ENCODE results near the gene FUT6. TPM values are rescaled to one million over a fixed set of nuclear protein-coding genes. Genes with fewer than 3 reads are reported as not detected.

FUT6 gene
- total and polyA plus RNA-seq, 2 donors (not counting 1 experiment from before 2014, with no cell fraction given): not detected

GRCh38 chr19:5800361-5801270 lies 38.9 kb downstream of the FUT6 start:
- H2AFZ ChIP-seq (ENCODE audit: low read length): no peak overlapping the region

GRCh38 chr19:5799247-5800241 lies 40.0 kb downstream of the FUT6 start:
- Histone ChIP-seq H4K20me1 (ENCODE audit: control insufficient read depth, extremely low read depth, insufficient read depth, low read length) (no peaks in the 10 kb centered on the region), H3K9ac (ENCODE audit: insufficient read depth, low read length) (no peak overlapping the region), H3K4me1 (ENCODE audit: control insufficient read depth, extremely low read depth, insufficient read depth, low read length) (peaks cover 4% of the 10 kb centered on the region), H3K27me3 (ENCODE audit: control insufficient read depth, insufficient read depth, low read length) (peaks cover 5% of the 10 kb centered on the region), H3K36me3 (ENCODE audit: control insufficient read depth, insufficient read depth, low read length) (no peaks in the 10 kb centered on the region), H3K4me2 (ENCODE audit: extremely low read depth, insufficient read depth, low read length) (no peak overlapping the region), H3K4me3 (replicated peaks in 1 of 4; ENCODE audit: control extremely low read depth in 1 of 4, insufficient read depth in 1 of 4, low read depth in 3 of 4, low read length in 4 of 4) (no peak overlapping the region), H3K27ac (ENCODE audit: insufficient read depth, low read length) (no peak overlapping the region), H2AFZ (ENCODE audit: low read length) (no peak overlapping the region), H3K79me2 (ENCODE audit: control insufficient read depth, insufficient read depth, low read length) (no peaks in the 10 kb centered on the region), H3K9me3 (ENCODE audit: control insufficient read depth, insufficient read depth, low read depth, low read length) (no peaks in the 10 kb centered on the region)
- TF ChIP-seq EZH2 (IDR thresholded peaks at IDR 0.05; ENCODE audit: low read length, missing control alignments) (no peak), CTCF (conservative IDR thresholded peaks at IDR 0.05 in 1 of 2, IDR thresholded peaks at IDR 0.05 in 1 of 2; ENCODE audit: low read depth in 1 of 2, low read length in 2 of 2) (no peak)
- DNase-seq (ENCODE audit: low read depth in 2 of 2): no peak

More at GRCh38 chr19:5800361-5801270, 38.9 kb downstream of the FUT6 start:
- no peak for DNase-seq (ENCODE audit: low read depth in 2 of 2)
- Histone ChIP-seq H3K4me2 (ENCODE audit: extremely low read depth, insufficient read depth, low read length) (no peak overlapping the region), H3K9ac (ENCODE audit: insufficient read depth, low read length) (no peak overlapping the region), H3K79me2 (ENCODE audit: control insufficient read depth, insufficient read depth, low read length) (no peaks in the 10 kb centered on the region), H3K9me3 (ENCODE audit: control insufficient read depth, insufficient read depth, low read depth, low read length) (no peaks in the 10 kb centered on the region), H3K36me3 (ENCODE audit: control insufficient read depth, insufficient read depth, low read length) (no peaks in the 10 kb centered on the region), H3K27ac (ENCODE audit: insufficient read depth, low read length) (no peak overlapping the region), H4K20me1 (ENCODE audit: control insufficient read depth, extremely low read depth, insufficient read depth, low read length) (no peaks in the 10 kb centered on the region), H3K4me3 (replicated peaks in 1 of 4; ENCODE audit: control extremely low read depth in 1 of 4, insufficient read depth in 1 of 4, low read depth in 3 of 4, low read length in 4 of 4) (no peak overlapping the region), H3K27me3 (ENCODE audit: control insufficient read depth, insufficient read depth, low read length) (peaks cover 8% of the 10 kb centered on the region), H3K4me1 (ENCODE audit: control insufficient read depth, extremely low read depth, insufficient read depth, low read length) (peaks cover 4% of the 10 kb centered on the region)
- TF ChIP-seq EZH2 (IDR thresholded peaks at IDR 0.05; ENCODE audit: low read length, missing control alignments) (no peak), CTCF (conservative IDR thresholded peaks at IDR 0.05 in 1 of 2, IDR thresholded peaks at IDR 0.05 in 1 of 2; ENCODE audit: low read depth in 1 of 2, low read length in 2 of 2) (no peak)

GRCh38 chr19:5798244-5798643 lies 41.3 kb downstream of the FUT6 start:
- no peaks in the 10 kb centered on the region for H3K79me2 ChIP-seq (ENCODE audit: control insufficient read depth, insufficient read depth, low read length)
- no peaks in the 10 kb centered on the region for H3K9me3 ChIP-seq (ENCODE audit: control insufficient read depth, insufficient read depth, low read depth, low read length)
- peaks cover 5% of the 10 kb centered on the region for H3K27me3 ChIP-seq (ENCODE audit: control insufficient read depth, insufficient read depth, low read length)
- no peaks in the 10 kb centered on the region for H3K4me1 ChIP-seq (ENCODE audit: control insufficient read depth, extremely low read depth, insufficient read depth, low read length)
- H3K9ac ChIP-seq (ENCODE audit: insufficient read depth, low read length): no peak overlapping the region
- H3K36me3 ChIP-seq (ENCODE audit: control insufficient read depth, insufficient read depth, low read length): no peaks in the 10 kb centered on the region
- H3K4me2 ChIP-seq (ENCODE audit: extremely low read depth, insufficient read depth, low read length): no peak overlapping the region
- no peak overlapping the region for H3K27ac ChIP-seq (ENCODE audit: insufficient read depth, low read length)
- H3K4me3 ChIP-seq (replicated peaks in 1 of 4; ENCODE audit: control extremely low read depth in 1 of 4, insufficient read depth in 1 of 4, low read depth in 3 of 4, low read length in 4 of 4): no peak overlapping the region
- no peak overlapping the region for H2AFZ ChIP-seq (ENCODE audit: low read length)
- DNase-seq (ENCODE audit: low read depth in 2 of 2): no peak
- no peaks in the 10 kb centered on the region for H4K20me1 ChIP-seq (ENCODE audit: control insufficient read depth, extremely low read depth, insufficient read depth, low read length)
- no peak for TF ChIP-seq EZH2 (IDR thresholded peaks at IDR 0.05; ENCODE audit: low read length, missing control alignments)
- no peak for TF ChIP-seq CTCF (conservative IDR thresholded peaks at IDR 0.05 in 1 of 2, IDR thresholded peaks at IDR 0.05 in 1 of 2; ENCODE audit: low read depth in 1 of 2, low read length in 2 of 2)
